Right lobe of liver (tissue), 6 donors: ENCODE results near the gene PPP1R36. TPM values are rescaled to one million over a fixed set of nuclear protein-coding genes. Genes with fewer than 3 reads are reported as not detected.
A peak's percentile ranks its signal among the peaks of the same experiment; 100 is the strongest.

Experiments
- ATAC-seq, 4 donors: fragments of 200-7000 bp; cut with Tn5 transposase; one replicate each; pipeline ENCODE4 v1.9.1; 2020; ENCODE audit warnings: mild to moderate bottlenecking in 4 of 4, moderate library complexity in 4 of 4
- DNase-seq, 3 donors: peaks; one replicate each; pipeline ENCODE4 v3.0.0-alpha.2; 2020
- H3K27ac ChIP-seq, 3 donors: fragments of 200-600 bp; one replicate each; pipeline ENCODE4 v1.8.0; 2022
- H3K27me3 ChIP-seq, 2 donors: fragments of 200-600 bp; one replicate each; pipeline ENCODE4 v1.8.0; 2022
- H3K36me3 ChIP-seq, 4 donors: fragments of 200-600 bp; sonication (generic) in 1 of 4; one replicate each; pipeline versions ENCODE4 v1.5.1 to v1.8.0; 2017 to 2022; ENCODE audit warnings: control low read depth in 1 of 4
- H3K4me1 ChIP-seq, 4 donors: fragments of 200-600 bp; sonication (generic) in 1 of 4; one replicate each; pipeline versions ENCODE4 v1.5.1 to v1.8.0; 2017 to 2022; ENCODE audit warnings: control low read depth in 1 of 4
- H3K4me3 ChIP-seq, 3 donors: fragments of 200-600 bp; one replicate each; pipeline ENCODE4 v1.8.0; 2022
- H3K9me3 ChIP-seq, 4 donors: fragments of 200-600 bp; sonication (generic) in 1 of 4; one replicate each; pipeline versions ENCODE4 v1.5.1 to v1.8.0; 2017 to 2022; ENCODE audit warnings: control low read depth in 1 of 4
- CTCF ChIP-seq, 4 donors: fragments of 200-600 bp in 3 of 4; fragments of 450-650 bp in 1 of 4; IDR thresholded peaks; one replicate each; pipeline versions ENCODE4 v1.5.1 to v1.8.0; 2016 to 2022; ENCODE audit warnings: antibody characterized with exemption in 4 of 4, mild to moderate bottlenecking in 2 of 4
- POLR2A ChIP-seq: fragments of 450-650 bp; IDR thresholded peaks from one replicate; pipeline ENCODE4 v1.6.1; 2017; ENCODE audit warnings: antibody characterized with exemption, mild to moderate bottlenecking
- WGBS: methylation state at CpG from one replicate; pipeline ENCODE4 v1.1.6; 2018; ENCODE audit warnings: low coverage, low lambda C conversion rate; ENCODE audit not compliant: insufficient coverage; ENCODE audit errors: missing lambda C conversion rate; 5-methylcytosine and 5-hydroxymethylcytosine counted together
- intact Hi-C, 2 donors: fragments of 100-400 bp; cut with DNase I; formaldehyde crosslinking; loops; one replicate each; pipeline versions ENCODE4 v1.11.2 to v1.14.1; 2022
- total RNA-seq, 6 experiments: library from RNA; depleted of rRNA in 2 of 6; stranded (reverse); fragments of >200 nt in 2 of 6; fragmentation: NEBNext Ultra II Directional in 3 of 6; extraction: Animal tissue kit (Norgen Biotek cat#: 25700) in 3 of 6; gene quantifications; one replicate each; pipeline versions ENCODE4 v1.1.0 to v1.2.4, GENCODE V29; 2016 to 2023
- donor health status: DM: no; HTN: yes; CAD: no.
- donor health status: DM: no; HTN: no; CAD: no.
- donor health status: DM: no; HTN: no; CAD: no.
- donor health status: DM: no; HTN: yes; CAD: no.
- donor health status: DM: no; HTN: yes; CAD: no.

Gene PPP1R36
- total RNA-seq, 6 experiments from 2014 or later = 0.16 to 0.40 TPM; not detected in 4

- 2% methylated on average over 26 of the region's 68 CpGs for WGBS
- Histone ChIP-seq H3K9me3 (no peaks in the 10 kb centered on the region), H3K4me1 (peaks cover 0 to 49% (median 12%) of the 10 kb centered on the region in 4 donors), H3K27me3 (no peaks in the 10 kb centered on the region), H3K36me3 (no peaks in the 10 kb centered on the region), H3K27ac (peak overlapping the region; percentile 98 to 100 (median 98)), H3K4me3 (peak overlapping the region; percentile 84 to 88 (median 84))
- intact Hi-C loops = no loop called here
- TF ChIP-seq POLR2A = peak; percentile 36
- no peak for TF ChIP-seq CTCF (IDR thresholded peaks at IDR 0.05)
- peak; percentile 49 to 69 (median 56) for ATAC-seq
- DNase-seq = peak; percentile 89 to 93 (median 92)
These were observed 44.6 kb upstream of the PPP1R36 start for GRCh38 chr14:64504897-64505794.

GRCh38 chr14:64506721-64507120, 43.0 kb upstream of the PPP1R36 start:
- H3K36me3 ChIP-seq = no peaks in the 10 kb centered on the region
- TF ChIP-seq CTCF (IDR thresholded peaks at IDR 0.05) (no peak), POLR2A (no peak)
- intact Hi-C loops = no loop called here
- peaks cover 0 to 42% (median 6%) of the 10 kb centered on the region in 4 donors for H3K4me1 ChIP-seq
- no peak for DNase-seq
- H3K27me3 ChIP-seq = no peaks in the 10 kb centered on the region
- H3K27ac ChIP-seq = peak overlapping the region in 2 of 3 donors; percentile 98 to 100
- peak overlapping the region in 2 of 3 donors; percentile 84 to 88 for H3K4me3 ChIP-seq
- H3K9me3 ChIP-seq = no peaks in the 10 kb centered on the region
- ATAC-seq = no peak
- WGBS = 32% methylated on average over 3 of the region's 3 CpGs

GRCh38 chr14:64507376-64508156, 42.2 kb upstream of the PPP1R36 start:
- TF ChIP-seq CTCF (IDR thresholded peaks at IDR 0.05) (no peak), POLR2A (no peak)
- Histone ChIP-seq H3K27me3 (no peaks in the 10 kb centered on the region), H3K36me3 (no peaks in the 10 kb centered on the region), H3K4me1 (peaks cover 0 to 34% (median 2%) of the 10 kb centered on the region in 4 donors), H3K4me3 (no peak overlapping the region), H3K27ac (peak overlapping the region in 2 of 3 donors; percentile 6 to 100), H3K9me3 (no peaks in the 10 kb centered on the region)
- intact Hi-C loops = no loop called here
- DNase-seq (no peak), ATAC-seq (no peak)
- WGBS = 54% methylated on average over 4 of the region's 4 CpGs

- Histone ChIP-seq H3K27ac (no peak overlapping the region), H3K4me1 (peaks cover 0 to 31% (median 2%) of the 10 kb centered on the region in 4 donors), H3K4me3 (no peak overlapping the region), H3K9me3 (no peaks in the 10 kb centered on the region), H3K27me3 (no peaks in the 10 kb centered on the region), H3K36me3 (no peaks in the 10 kb centered on the region)
- intact Hi-C loops = no loop called here
- 26% methylated on average over 1 of the region's 1 CpG for WGBS
- no peak for TF ChIP-seq CTCF (IDR thresholded peaks at IDR 0.05)
- no peak for TF ChIP-seq POLR2A
- DNase-seq (no peak), ATAC-seq (no peak)
These were observed 41.5 kb upstream of the PPP1R36 start for GRCh38 chr14:64508215-64508776.
